ENCODE measurements around the gene EEF2. TPM values are rescaled to one million over a fixed set of nuclear protein-coding genes. Genes with fewer than 3 reads are reported as not detected.

The EEF2 gene
- polyA plus RNA-seq, 1 donor from 2014 or later: 716 TPM

DNA sequence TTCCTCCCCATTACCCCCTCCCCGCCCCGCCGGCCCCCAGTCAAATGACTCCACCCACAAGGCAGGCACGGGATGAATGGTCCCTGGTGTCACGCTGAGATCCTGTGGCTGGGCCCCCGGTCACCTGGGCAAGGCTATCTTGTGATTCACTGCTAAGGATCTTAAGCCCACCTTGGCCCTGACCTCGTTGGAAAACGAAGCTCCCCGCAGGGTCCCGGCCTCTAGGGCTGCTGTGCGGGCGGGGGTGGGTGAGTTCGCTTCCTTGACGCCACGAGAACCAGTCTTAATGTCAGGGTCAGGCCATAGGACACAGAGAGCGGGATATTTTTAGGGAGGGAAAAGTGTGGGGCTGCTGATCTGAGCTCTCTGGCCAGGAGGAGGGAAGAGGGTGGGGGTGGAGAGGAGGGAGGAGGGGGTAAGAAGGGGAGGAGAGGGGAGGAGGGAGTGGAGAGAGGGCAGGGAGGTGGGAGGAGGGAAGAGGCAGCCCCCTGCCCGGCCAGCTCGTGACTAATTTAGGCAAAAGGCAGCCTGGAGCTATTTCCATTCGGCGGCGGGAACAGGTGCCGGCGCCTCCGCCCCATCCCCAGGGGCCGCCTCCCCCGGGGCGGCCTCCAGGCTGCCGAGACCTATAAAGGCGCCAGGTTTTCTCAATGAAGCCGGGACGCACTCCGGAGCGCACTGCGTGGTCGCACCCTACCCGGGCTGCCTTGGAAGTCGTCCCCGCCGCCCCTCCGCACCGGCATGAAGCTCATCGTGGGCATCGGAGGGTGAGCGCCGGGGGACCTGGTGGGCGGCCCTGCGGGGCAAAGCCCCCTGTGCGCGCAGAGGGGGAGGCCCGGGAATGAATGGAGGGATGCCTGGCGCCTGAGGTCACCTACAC, 52.1 kb downstream of the EEF2 start, which contains the start of gene NMRK2:
Gene NMRK2 (plus strand): TSS at position 139 of the 880 bp plus-strand sequence. CDS start 603 bp downstream, at position 742.
- no peaks in the 10 kb centered on the region for H3K36me3 ChIP-seq (ENCODE audit: insufficient read depth, low read length)
- peak within 1 kb of the TSS; percentile 12 for H3K9ac ChIP-seq (ENCODE audit: low read length)
- H3K4me3 ChIP-seq (ENCODE audit: low read length): peak within 1 kb of the TSS; percentile 34
- H3K27ac ChIP-seq (ENCODE audit: low read length): no peak within 1 kb of the TSS
- no peaks in the 10 kb centered on the region for H3K9me3 ChIP-seq (ENCODE audit: low read length)
- no peaks in the 10 kb centered on the region for H3K9me2 ChIP-seq (ENCODE audit: insufficient read depth, low read length)
- H3F3A ChIP-seq (ENCODE audit: insufficient read depth, low read length, poor library complexity, severe bottlenecking): no peaks in the 10 kb centered on the region
- no peaks in the 10 kb centered on the region for H4K20me1 ChIP-seq (ENCODE audit: insufficient read depth)
- H3K27me3 ChIP-seq (ENCODE audit: insufficient read depth, low read depth, low read length): peaks cover 10% of the 10 kb centered on the region
- no peak for TF ChIP-seq MXI1 (conservative IDR thresholded peaks at IDR 0.05; ENCODE audit: poor library complexity, severe bottlenecking)
- no peak for TF ChIP-seq EP300 (conservative IDR thresholded peaks at IDR 0.05; ENCODE audit: poor library complexity, severe bottlenecking)
- TF ChIP-seq SMC3 (conservative IDR thresholded peaks at IDR 0.05; ENCODE audit: poor library complexity): no peak
- TF ChIP-seq, protein P1, sequence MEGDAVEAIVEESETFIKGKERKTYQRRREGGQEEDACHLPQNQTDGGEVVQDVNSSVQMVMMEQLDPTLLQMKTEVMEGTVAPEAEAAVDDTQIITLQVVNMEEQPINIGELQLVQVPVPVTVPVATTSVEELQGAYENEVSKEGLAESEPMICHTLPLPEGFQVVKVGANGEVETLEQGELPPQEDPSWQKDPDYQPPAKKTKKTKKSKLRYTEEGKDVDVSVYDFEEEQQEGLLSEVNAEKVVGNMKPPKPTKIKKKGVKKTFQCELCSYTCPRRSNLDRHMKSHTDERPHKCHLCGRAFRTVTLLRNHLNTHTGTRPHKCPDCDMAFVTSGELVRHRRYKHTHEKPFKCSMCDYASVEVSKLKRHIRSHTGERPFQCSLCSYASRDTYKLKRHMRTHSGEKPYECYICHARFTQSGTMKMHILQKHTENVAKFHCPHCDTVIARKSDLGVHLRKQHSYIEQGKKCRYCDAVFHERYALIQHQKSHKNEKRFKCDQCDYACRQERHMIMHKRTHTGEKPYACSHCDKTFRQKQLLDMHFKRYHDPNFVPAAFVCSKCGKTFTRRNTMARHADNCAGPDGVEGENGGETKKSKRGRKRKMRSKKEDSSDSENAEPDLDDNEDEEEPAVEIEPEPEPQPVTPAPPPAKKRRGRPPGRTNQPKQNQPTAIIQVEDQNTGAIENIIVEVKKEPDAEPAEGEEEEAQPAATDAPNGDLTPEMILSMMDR (IDR thresholded peaks at IDR 0.05; ENCODE audit: poor library complexity, severe bottlenecking): no peak
- TF ChIP-seq RAD21 (conservative IDR thresholded peaks at IDR 0.05): no peak
- no peak for TF ChIP-seq TAF1 (IDR thresholded peaks at IDR 0.05; ENCODE audit: low read depth)
- no peak for TF ChIP-seq POLR2AphosphoS5 (IDR thresholded peaks at IDR 0.05)
- no peak for TF ChIP-seq EZH2 (IDR thresholded peaks at IDR 0.05; ENCODE audit: borderline replicate concordance, insufficient read depth, low read length, poor library complexity, severe bottlenecking)
- no peak for TF ChIP-seq REST (IDR thresholded peaks at IDR 0.05; ENCODE audit: borderline replicate concordance)
- H2AFZ ChIP-seq (ENCODE audit: low read depth, low read length): no peak within 1 kb of the TSS
- no peaks in the 10 kb centered on the region for H3K79me2 ChIP-seq (replicated peaks; ENCODE audit: insufficient read depth, low read length)
- no peak within 1 kb of the TSS for H3K4me2 ChIP-seq (ENCODE audit: low read length)

DNA sequence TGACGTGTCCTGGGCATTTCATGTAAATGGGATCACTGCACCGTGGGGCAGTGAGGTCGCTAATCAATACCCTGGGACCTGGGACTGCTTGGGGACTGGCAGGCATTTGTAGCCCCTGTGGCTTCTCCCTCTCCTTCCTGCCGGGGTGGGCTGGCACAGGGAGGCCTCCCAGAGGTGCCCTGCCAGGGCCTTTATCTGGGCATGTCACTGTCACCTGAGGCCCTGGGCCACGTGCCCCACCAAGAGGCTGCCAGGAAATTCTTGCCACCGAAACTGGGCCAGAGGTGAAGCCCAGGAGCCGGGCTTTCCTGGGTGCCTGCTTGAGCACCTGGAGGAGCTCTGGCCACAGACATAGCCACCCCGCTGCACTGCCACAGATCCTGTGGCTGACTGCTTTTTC, 54.2 kb downstream of the EEF2 start:
- Histone ChIP-seq H3F3A (ENCODE audit: insufficient read depth, low read length, poor library complexity, severe bottlenecking) (no peaks in the 10 kb centered on the region), H2AFZ (ENCODE audit: low read depth, low read length) (no peak overlapping the region), H3K9me2 (ENCODE audit: insufficient read depth, low read length) (no peaks in the 10 kb centered on the region), H3K4me2 (ENCODE audit: low read length) (no peak overlapping the region), H3K9ac (ENCODE audit: low read length) (no peak overlapping the region), H3K27me3 (ENCODE audit: insufficient read depth, low read depth, low read length) (peaks cover 10% of the 10 kb centered on the region), H3K79me2 (replicated peaks; ENCODE audit: insufficient read depth, low read length) (no peaks in the 10 kb centered on the region), H3K27ac (ENCODE audit: low read length) (no peak overlapping the region), H3K36me3 (ENCODE audit: insufficient read depth, low read length) (peaks cover 7% of the 10 kb centered on the region), H3K9me3 (ENCODE audit: low read length) (no peaks in the 10 kb centered on the region), H4K20me1 (ENCODE audit: insufficient read depth) (no peaks in the 10 kb centered on the region), H3K4me3 (ENCODE audit: low read length) (no peak overlapping the region)
- no peak for TF ChIP-seq POLR2AphosphoS5 (IDR thresholded peaks at IDR 0.05)
- no peak for TF ChIP-seq REST (IDR thresholded peaks at IDR 0.05; ENCODE audit: borderline replicate concordance)
- TF ChIP-seq EP300 (conservative IDR thresholded peaks at IDR 0.05; ENCODE audit: poor library complexity, severe bottlenecking): no peak
- no peak for TF ChIP-seq TAF1 (IDR thresholded peaks at IDR 0.05; ENCODE audit: low read depth)
- TF ChIP-seq SMC3 (conservative IDR thresholded peaks at IDR 0.05; ENCODE audit: poor library complexity): no peak

All from neural cell (in vitro differentiated cells).